B cell (primary cell): ENCODE data around the gene ST6GAL2. TPM values are rescaled to one million over a fixed set of nuclear protein-coding genes. Genes with fewer than 3 reads are reported as not detected.

Experiments
- ATAC-seq: fragments of 200-7000 bp; cut with Tn5 transposase; one replicate; pipeline ENCODE4 v1.10.0; 2021; ENCODE audit warnings: low read depth, mild to moderate bottlenecking, moderate number of reproducible peaks, moderate library complexity
- CTCF ChIA-PET: fragments of 350-600 bp; sonication (Branson Sonifier 250); formaldehyde crosslinking; loops from one replicate; lab custom pipeline; 2021; ENCODE audit warnings: antibody characterized with exemption, inconsistent platforms; lab: Charles Lee
- POLR2A ChIA-PET: fragments of 350-600 bp; sonication (Branson Sonifier 250); formaldehyde crosslinking; loops from one replicate; lab custom pipeline; 2021; ENCODE audit warnings: antibody characterized with exemption; lab: Charles Lee
- DNase-seq: peaks from one replicate; pipeline ENCODE4 v3.0.0; 2013
- H2AFZ ChIP-seq: 2 replicates; pipeline ENCODE4 v1.6.1; 2012; ENCODE audit warnings: mild to moderate bottlenecking, low read depth, low read length; ENCODE audit not compliant: insufficient read depth, poor library complexity, severe bottlenecking
- H3K27ac ChIP-seq, 2 donors: 1 replicate in 1 of 2; 2 replicates in 1 of 2; pipeline ENCODE4 v1.5.1; 2012 to 2013; ENCODE audit warnings: low read length in 2 of 2, mild to moderate bottlenecking in 2 of 2, moderate library complexity in 1 of 2
- H3K27me3 ChIP-seq, 4 experiments: fragments of 200-600 bp in 1 of 4; sonication (generic) in 1 of 4; replicated peaks in 1 of 4; 1 replicate in 2 of 4; 2 replicates in 2 of 4; pipeline versions ENCODE4 v1.6.1 to v1.7.0; 2013 to 2016; ENCODE audit warnings: low read length in 3 of 4, mild to moderate bottlenecking in 2 of 4, mixed read lengths in 1 of 4, moderate library complexity in 1 of 4; ENCODE audit not compliant: insufficient read depth in 4 of 4, control insufficient read depth in 3 of 4; ENCODE audit errors: control extremely low read depth in 1 of 4
- H3K36me3 ChIP-seq, 2 experiments: replicated peaks in 1 of 2; 1 replicate in 1 of 2; 2 replicates in 1 of 2; pipeline versions ENCODE4 v1.6.1 to v1.7.1; 2013; ENCODE audit warnings: low read length in 1 of 2; ENCODE audit not compliant: insufficient read depth in 2 of 2, control insufficient read depth in 1 of 2; ENCODE audit errors: control extremely low read depth in 1 of 2, extremely low read depth in 1 of 2
- H3K4me1 ChIP-seq, 2 donors: fragments of 200-600 bp in 1 of 2; sonication (generic) in 1 of 2; 1 replicate in 1 of 2; 2 replicates in 1 of 2; pipeline versions ENCODE4 v1.5.1 to v1.6.1; 2013 to 2017; ENCODE audit warnings: low read length in 2 of 2; ENCODE audit not compliant: control insufficient read depth in 2 of 2, insufficient read depth in 2 of 2
- H3K4me2 ChIP-seq: replicated peaks from 2 replicates; pipeline ENCODE3; 2012; ENCODE audit warnings: mild to moderate bottlenecking, low read depth, low read length; ENCODE audit not compliant: poor library complexity, severe bottlenecking
- H3K4me3 ChIP-seq, 5 experiments: fragments of 200-600 bp in 1 of 5; sonication (generic) in 1 of 5; 1 replicate in 3 of 5; 2 replicates in 2 of 5; pipeline versions ENCODE4 v1.5.1 to v1.7.0; 2011 to 2016; ENCODE audit warnings: low read length in 4 of 5, mild to moderate bottlenecking in 4 of 5, low read depth in 2 of 5, control low read depth in 1 of 5, moderate library complexity in 1 of 5; ENCODE audit not compliant: insufficient read depth in 1 of 5; ENCODE audit errors: control extremely low read depth in 1 of 5, extremely low read depth in 1 of 5
- H3K79me2 ChIP-seq: fragments of 200-600 bp; sonication (generic); one replicate; pipeline ENCODE4 v1.6.0; 2016; ENCODE audit warnings: low read length; ENCODE audit not compliant: control insufficient read depth, insufficient read depth
- H3K9ac ChIP-seq: fragments of 200-600 bp; sonication (generic); 2 replicates; pipeline ENCODE4 v1.6.1; 2017; ENCODE audit warnings: mild to moderate bottlenecking, low read length, moderate library complexity
- H3K9me3 ChIP-seq, 3 donors: one replicate each; pipeline versions ENCODE4 v1.6.1 to v1.7.1; 2013; ENCODE audit warnings: low read length in 2 of 3; ENCODE audit not compliant: control insufficient read depth in 2 of 3, insufficient read depth in 1 of 3; ENCODE audit errors: control extremely low read depth in 1 of 3
- H4K20me1 ChIP-seq: 2 replicates; pipeline ENCODE4 v1.6.0; 2012; ENCODE audit warnings: mild to moderate bottlenecking, low read length; ENCODE audit not compliant: insufficient read depth, control insufficient read depth, poor library complexity, severe bottlenecking
- H3K27ac Mint-ChIP-seq: one replicate; pipeline ENCODE4 v1.8.0; 2021; ENCODE audit warnings: mixed read lengths
- H3K27me3 Mint-ChIP-seq: one replicate; pipeline ENCODE4 v1.8.0; 2021; ENCODE audit warnings: mixed read lengths
- H3K4me1 Mint-ChIP-seq: one replicate; pipeline ENCODE4 v1.8.0; 2021; ENCODE audit warnings: mixed read lengths
- H3K4me3 Mint-ChIP-seq: one replicate; pipeline ENCODE4 v1.8.0; 2021; ENCODE audit warnings: mixed read lengths
- H3K9me3 Mint-ChIP-seq: one replicate; pipeline ENCODE4 v1.8.0; 2022; ENCODE audit warnings: mixed read lengths; ENCODE audit not compliant: insufficient read depth
- CTCF ChIP-seq: fragments of 200-600 bp; IDR thresholded peaks from one replicate; pipeline ENCODE4 v1.8.0; 2022; ENCODE audit warnings: antibody characterized with exemption, mild to moderate bottlenecking
- EZH2 ChIP-seq: IDR thresholded peaks from 2 replicates; pipeline ENCODE4 v1.6.1; 2012; ENCODE audit warnings: borderline replicate concordance, low read depth, mild to moderate bottlenecking, moderate library complexity, low read length; ENCODE audit not compliant: insufficient read depth, poor library complexity, severe bottlenecking
- WGBS: methylation state at CpG from one replicate; pipeline ENCODE4 v1.1.5; 2013; ENCODE audit warnings: missing lambda C conversion rate; ENCODE audit not compliant: insufficient coverage; 5-methylcytosine and 5-hydroxymethylcytosine counted together
- intact Hi-C: fragments of 100-400 bp; cut with micrococcal nuclease; formaldehyde crosslinking; loops from one replicate; pipeline ENCODE4 v1.10.0; 2022
- polyA minus RNA-seq: library from RNA; depleted of rRNA, polyadenylated mRNA; stranded (reverse); fragments of >200 nt; gene quantifications from 2 replicates; pipeline ENCODE4 v1.2.3, GENCODE V29; 2012
- polyA plus RNA-seq: library from polyadenylated mRNA; depleted of rRNA; stranded (reverse); fragments of >200 nt; gene quantifications from 2 replicates; pipeline ENCODE4 v1.2.3, GENCODE V29; 2012
- total RNA-seq, 2 donors: library from RNA; stranded (reverse); fragments of 120-200 nt in 1 of 2; gene quantifications; 1 replicate in 1 of 2; 2 replicates in 1 of 2; pipeline versions ENCODE4 v1.2.3 to v1.2.4, GENCODE V29; 2013 to 2022

The ST6GAL2 gene
- total RNA-seq (not detected in 2 replicates), polyA plus RNA-seq (not detected in 2 replicates), polyA minus RNA-seq (not detected in 2 replicates)
- total RNA-seq (2013) = 0.28 TPM

- H3K9ac ChIP-seq = no peak within 1 kb of the TSS
- H3K36me3 ChIP-seq = no peaks in the 10 kb centered on the region
- H3K4me2 ChIP-seq = no peak within 1 kb of the TSS
- POLR2A ChIA-PET = no interaction called here
- WGBS = 5% methylated on average over 118 of the region's 118 CpGs
- peaks cover 27% of the 10 kb centered on the region for H3K27me3 Mint-ChIP-seq
- no peaks in the 10 kb centered on the region for H3K4me1 ChIP-seq
- intact Hi-C loops = no loop called here
- peaks cover 0 to 15% (median 4%) of the 10 kb centered on the region in 4 experiments for H3K27me3 ChIP-seq
- no peak within 1 kb of the TSS for H3K27ac Mint-ChIP-seq
- no peak within 1 kb of the TSS for H2AFZ ChIP-seq
- no peak within 1 kb of the TSS for H3K4me3 Mint-ChIP-seq
- ATAC-seq = no peak
- no peak within 1 kb of the TSS for H3K4me3 ChIP-seq
- H3K79me2 ChIP-seq = no peaks in the 10 kb centered on the region
- CTCF ChIA-PET = no interaction called here
- peaks cover 2% of the 10 kb centered on the region for H3K9me3 Mint-ChIP-seq
- TF ChIP-seq CTCF (no peak), EZH2 (no peak)
- H4K20me1 ChIP-seq = no peaks in the 10 kb centered on the region
- peaks cover 0 to 4% (median 0%) of the 10 kb centered on the region in 3 donors for H3K9me3 ChIP-seq
- H3K4me1 Mint-ChIP-seq = peaks cover 5% of the 10 kb centered on the region
- peak; percentile 2 for DNase-seq
- H3K27ac ChIP-seq = no peak within 1 kb of the TSS
Observed at GRCh38 chr2:106885971-106886915, at the start of gene ST6GAL2. ST6GAL2 (minus strand) TSS chr2:106886167; CDS start chr2:106843977, 42,190 bp downstream.

- no peaks in the 10 kb centered on the region for H3K27me3 Mint-ChIP-seq
- POLR2A ChIA-PET = no interaction called here
- CTCF ChIA-PET = no interaction called here
Observed at GRCh38 chr2:106932644-106933043, 46.7 kb upstream of the ST6GAL2 start.

More at GRCh38 chr2:106932644-106933043, 46.7 kb upstream of the ST6GAL2 start:
- Histone ChIP-seq H3K36me3 (no peaks in the 10 kb centered on the region), H3K79me2 (no peaks in the 10 kb centered on the region), H3K9me3 (no peaks in the 10 kb centered on the region), H3K4me1 (no peaks in the 10 kb centered on the region), H3K9ac (no peak overlapping the region), H3K4me2 (no peak overlapping the region), H3K4me3 (no peak overlapping the region), H3K27ac (no peak overlapping the region), H4K20me1 (no peaks in the 10 kb centered on the region), H3K27me3 (no peaks in the 10 kb centered on the region), H2AFZ (no peak overlapping the region)
- TF ChIP-seq CTCF (no peak), EZH2 (no peak)
- Mint-ChIP-seq H3K9me3 (peaks cover 2% of the 10 kb centered on the region), H3K4me1 (no peaks in the 10 kb centered on the region), H3K4me3 (no peak overlapping the region), H3K27ac (no peak overlapping the region)
- ATAC-seq = no peak
- WGBS = 40% methylated on average over 1 of the region's 3 CpGs
- no peak for DNase-seq
- intact Hi-C loops = no loop called here
